HepG2 (cell line): ENCODE data around the gene JPH3. TPM values are rescaled to one million over a fixed set of nuclear protein-coding genes. Genes with fewer than 3 reads are reported as not detected.

ENCODE experiments used
- AKAP8 ChIP-seq: sonication (generic); formaldehyde crosslinking; IDR thresholded peaks from 2 replicates; pipeline ENCODE4 v1.5.1; 2020; ENCODE audit warnings: mild to moderate bottlenecking, missing genetic modification reagents
- CBX1 ChIP-seq: IDR thresholded peaks from one replicate; pipeline ENCODE4 v1.6.1; 2016; ENCODE audit warnings: antibody characterized with exemption, low read depth
- ESRRA ChIP-seq: sonication (generic); formaldehyde crosslinking; IDR thresholded peaks from 2 replicates; pipeline ENCODE4 v1.5.1; 2020; ENCODE audit warnings: mild to moderate bottlenecking, low read depth, missing genetic modification reagents
- FLYWCH1 ChIP-seq: sonication (generic); formaldehyde crosslinking; IDR thresholded peaks from 2 replicates; pipeline ENCODE4 v1.8.1; 2023; ENCODE audit warnings: mild to moderate bottlenecking, missing genetic modification reagents
- GABPB1 ChIP-seq: IDR thresholded peaks from 2 replicates; pipeline ENCODE4 v1.6.1; 2016; ENCODE audit warnings: mild to moderate bottlenecking, missing genetic modification reagents, moderate library complexity, missing compliant biosample characterization
- HNF4A ChIP-seq: sonication (generic); formaldehyde crosslinking; IDR thresholded peaks from 2 replicates; pipeline ENCODE4 v1.4.0; 2020; ENCODE audit warnings: missing genetic modification reagents
- KAT2B ChIP-seq: fragments of 150-350 bp; IDR thresholded peaks from 2 replicates; pipeline ENCODE4 v1.6.1; 2014; ENCODE audit warnings: low read depth, low read length, borderline replicate concordance
- MAFG ChIP-seq: sonication (generic); formaldehyde crosslinking; IDR thresholded peaks from 2 replicates; pipeline ENCODE4 v1.5.1; 2020; ENCODE audit warnings: mild to moderate bottlenecking, missing genetic modification reagents
- MTA3 ChIP-seq: sonication (generic); formaldehyde crosslinking; IDR thresholded peaks from 2 replicates; pipeline ENCODE4 v1.4.0; 2020; ENCODE audit warnings: missing genetic modification reagents
- MTF1 ChIP-seq: sonication (generic); formaldehyde crosslinking; IDR thresholded peaks from 2 replicates; pipeline ENCODE4 v1.5.0; 2020; ENCODE audit warnings: missing genetic modification reagents
- MTF2 ChIP-seq: sonication (generic); formaldehyde crosslinking; IDR thresholded peaks from 2 replicates; pipeline ENCODE4 v1.5.0; 2020; ENCODE audit warnings: missing genetic modification reagents, borderline replicate concordance
- NCOA1 ChIP-seq: sonication (generic); formaldehyde crosslinking; IDR thresholded peaks from 2 replicates; pipeline ENCODE4 v1.9.0; 2021; ENCODE audit warnings: missing genetic modification reagents
- SAP130 ChIP-seq: IDR thresholded peaks from 2 replicates; pipeline ENCODE4 v1.6.1; 2016; ENCODE audit warnings: low read depth
- SP4 ChIP-seq: sonication (generic); formaldehyde crosslinking; IDR thresholded peaks from 2 replicates; pipeline ENCODE4 v1.8.1; 2023; ENCODE audit warnings: mild to moderate bottlenecking, missing genetic modification reagents
- ZFP36L1 ChIP-seq: sonication (generic); formaldehyde crosslinking; IDR thresholded peaks from 2 replicates; pipeline ENCODE4 v1.8.0; 2022; ENCODE audit warnings: mild to moderate bottlenecking, missing genetic modification reagents, moderate library complexity
- ZNF335 ChIP-seq: sonication (generic); formaldehyde crosslinking; IDR thresholded peaks from 2 replicates; pipeline ENCODE4 v1.4.0; 2020; ENCODE audit warnings: missing genetic modification reagents
- ZNF501 ChIP-seq: sonication (generic); formaldehyde crosslinking; IDR thresholded peaks from 2 replicates; pipeline ENCODE4 v1.5.1; 2020; ENCODE audit warnings: mild to moderate bottlenecking, moderate library complexity, missing genetic modification reagents
- ZNF543 ChIP-seq: sonication (generic); formaldehyde crosslinking; IDR thresholded peaks from 2 replicates; pipeline ENCODE4 v1.4.0; 2020; ENCODE audit warnings: mild to moderate bottlenecking, missing genetic modification reagents
- ZNF572 ChIP-seq: sonication (generic); formaldehyde crosslinking; IDR thresholded peaks from 2 replicates; pipeline ENCODE4 v1.5.1; 2020; ENCODE audit warnings: mild to moderate bottlenecking, missing genetic modification reagents
- ZNF670 ChIP-seq: sonication (generic); formaldehyde crosslinking; IDR thresholded peaks from 2 replicates; pipeline ENCODE4 v1.8.0; 2022; ENCODE audit warnings: mild to moderate bottlenecking, missing genetic modification reagents, borderline replicate concordance
- ZNF724P ChIP-seq: sonication (generic); formaldehyde crosslinking; IDR thresholded peaks from 2 replicates; pipeline ENCODE4 v1.8.0; 2022; ENCODE audit warnings: missing genetic modification reagents, borderline replicate concordance
- ZNF766 ChIP-seq: sonication (generic); formaldehyde crosslinking; IDR thresholded peaks from 2 replicates; pipeline ENCODE4 v1.5.0; 2020; ENCODE audit warnings: missing genetic modification reagents, borderline replicate concordance
- ZNF83 ChIP-seq: sonication (generic); formaldehyde crosslinking; IDR thresholded peaks from 2 replicates; pipeline ENCODE4 v1.4.0; 2020; ENCODE audit warnings: missing genetic modification reagents, mild to moderate bottlenecking, borderline replicate concordance
- ZSCAN9 ChIP-seq: IDR thresholded peaks from 2 replicates; pipeline ENCODE4 v1.6.1; 2016; ENCODE audit warnings: borderline replicate concordance
- polyA plus RNA-seq, 8 experiments: library from polyadenylated mRNA; depleted of rRNA in 3 of 8; stranded (reverse) in 7 of 8; unstranded in 1 of 8; fragments of >200 nt; fragmentation: Illumina TruSeq in 4 of 8; extraction: Trizol in 4 of 8; gene quantifications; 2 replicates each; pipeline versions ENCODE4 v1.2.1 to v1.2.3, GENCODE V29; 2011 to 2016; ENCODE audit warnings: low read depth in 4 of 8, missing spikeins in 1 of 8, mixed read lengths in 1 of 8; ENCODE audit not compliant: insufficient read depth in 1 of 8
- total RNA-seq, 5 experiments: library from RNA; depleted of rRNA; stranded (reverse); fragments of >200 nt; fragmentation: Illumina TruSeq; extraction: Trizol; gene quantifications; 2 replicates each; pipeline ENCODE4 v1.2.3, GENCODE V29; 2016; ENCODE audit warnings: low read depth in 1 of 5
- TF ChIP-seq, protein P1 (sequence below): sonication (generic); formaldehyde crosslinking; IDR thresholded peaks from 2 replicates; pipeline ENCODE4 v1.8.1; 2022; ENCODE audit warnings: mild to moderate bottlenecking, missing genetic modification reagents
- TF ChIP-seq, protein P2 (sequence below): sonication (generic); formaldehyde crosslinking; IDR thresholded peaks from 2 replicates; pipeline ENCODE4 v1.4.0; 2020; ENCODE audit warnings: missing genetic modification reagents; ENCODE audit errors: not compliant biosample characterization
- TF ChIP-seq, protein P3 (sequence below): IDR thresholded peaks from 2 replicates; pipeline ENCODE4 v1.6.1; 2016
- TF ChIP-seq, protein P4 (sequence below): IDR thresholded peaks from 2 replicates; pipeline ENCODE4 v1.6.1; 2016

JPH3 gene
- total and polyA plus RNA-seq, 2 of the 13 experiments (the other 11 are each of a cell fraction or from before 2014, with no cell fraction given), result not detected

DNA sequence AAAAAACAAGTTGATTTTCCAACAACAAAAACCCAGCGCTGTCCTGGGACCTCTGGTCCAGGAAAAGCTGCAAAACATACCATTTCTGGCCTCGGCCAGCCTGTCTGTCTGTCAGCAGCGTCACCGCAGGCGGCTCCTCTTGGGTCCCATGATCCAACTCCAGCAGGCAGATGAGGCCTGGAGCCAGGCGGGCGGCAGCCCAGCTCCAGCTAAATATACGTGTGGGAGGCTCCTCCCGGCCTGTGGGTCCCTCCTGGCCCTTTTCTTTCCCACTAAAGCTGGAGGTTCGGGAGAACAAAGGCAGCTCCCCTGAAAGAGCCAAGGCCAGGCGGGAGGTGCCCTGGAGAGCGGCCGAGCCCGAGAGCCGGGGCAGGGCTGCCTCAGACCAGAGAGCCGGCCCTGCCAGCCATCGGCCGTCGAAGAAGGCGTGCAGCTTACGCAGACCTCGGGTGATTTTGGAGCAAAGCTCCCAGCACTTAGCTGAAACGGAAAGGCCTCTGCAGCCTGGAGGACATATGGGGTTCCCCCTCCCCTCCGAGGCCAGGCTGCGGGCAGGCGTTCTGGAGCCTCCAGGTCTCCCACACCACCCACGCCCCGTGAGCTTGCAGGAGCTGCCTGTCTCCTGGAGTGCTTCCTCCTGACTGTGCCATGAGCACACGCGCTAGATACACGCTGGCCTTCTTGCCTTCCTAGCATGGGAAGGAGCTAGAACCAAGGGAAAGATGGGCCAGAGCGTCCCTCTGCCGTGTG, 19.9 kb upstream of the JPH3 start (continued):
- TF ChIP-seq SP4 (no peak), KAT2B (no peak), MTA3 (CRISPR knock-in tag) (no peak), ZNF83 (CRISPR knock-in tag) (no peak), ZNF501 (CRISPR knock-in tag) (no peak), SAP130 (CRISPR knock-in tag) (0 out of 2 replicates have a peak, but pooled peaks have one; percentile 5), NCOA1 (CRISPR knock-in tag) (no peak), HNF4A (CRISPR knock-in tag) (no peak), ZNF543 (CRISPR knock-in tag) (no peak), ESRRA (CRISPR knock-in tag) (no peak), ZNF335 (CRISPR knock-in tag) (no peak), ZSCAN9 (CRISPR knock-in tag) (0 out of 2 replicates have a peak, but pooled peaks have one; percentile 32), ZNF670 (CRISPR knock-in tag) (no peak), MTF2 (CRISPR knock-in tag) (peak; percentile 54; the same call in 1 of the 2 replicates), GABPB1 (0 out of 2 replicates have a peak, but pooled peaks have one; percentile 23), FLYWCH1 (CRISPR knock-in tag) (no peak), ZNF766 (CRISPR knock-in tag) (no peak), MTF1 (CRISPR knock-in tag) (no peak), ZNF572 (CRISPR knock-in tag) (no peak), CBX1 (no peak), AKAP8 (CRISPR knock-in tag) (no peak), ZFP36L1 (CRISPR knock-in tag) (no peak), MAFG (no peak), ZNF724P (CRISPR knock-in tag) (no peak)
- TF ChIP-seq, protein P1, sequence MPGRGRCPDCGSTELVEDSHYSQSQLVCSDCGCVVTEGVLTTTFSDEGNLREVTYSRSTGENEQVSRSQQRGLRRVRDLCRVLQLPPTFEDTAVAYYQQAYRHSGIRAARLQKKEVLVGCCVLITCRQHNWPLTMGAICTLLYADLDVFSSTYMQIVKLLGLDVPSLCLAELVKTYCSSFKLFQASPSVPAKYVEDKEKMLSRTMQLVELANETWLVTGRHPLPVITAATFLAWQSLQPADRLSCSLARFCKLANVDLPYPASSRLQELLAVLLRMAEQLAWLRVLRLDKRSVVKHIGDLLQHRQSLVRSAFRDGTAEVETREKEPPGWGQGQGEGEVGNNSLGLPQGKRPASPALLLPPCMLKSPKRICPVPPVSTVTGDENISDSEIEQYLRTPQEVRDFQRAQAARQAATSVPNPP (CRISPR knock-in tag), result no peak
- TF ChIP-seq, protein P2, sequence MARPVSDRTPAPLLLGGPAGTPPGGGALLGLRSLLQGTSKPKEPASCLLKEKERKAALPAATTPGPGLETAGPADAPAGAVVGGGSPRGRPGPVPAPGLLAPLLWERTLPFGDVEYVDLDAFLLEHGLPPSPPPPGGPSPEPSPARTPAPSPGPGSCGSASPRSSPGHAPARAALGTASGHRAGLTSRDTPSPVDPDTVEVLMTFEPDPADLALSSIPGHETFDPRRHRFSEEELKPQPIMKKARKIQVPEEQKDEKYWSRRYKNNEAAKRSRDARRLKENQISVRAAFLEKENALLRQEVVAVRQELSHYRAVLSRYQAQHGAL (CRISPR knock-in tag), result no peak
- TF ChIP-seq, protein P3, sequence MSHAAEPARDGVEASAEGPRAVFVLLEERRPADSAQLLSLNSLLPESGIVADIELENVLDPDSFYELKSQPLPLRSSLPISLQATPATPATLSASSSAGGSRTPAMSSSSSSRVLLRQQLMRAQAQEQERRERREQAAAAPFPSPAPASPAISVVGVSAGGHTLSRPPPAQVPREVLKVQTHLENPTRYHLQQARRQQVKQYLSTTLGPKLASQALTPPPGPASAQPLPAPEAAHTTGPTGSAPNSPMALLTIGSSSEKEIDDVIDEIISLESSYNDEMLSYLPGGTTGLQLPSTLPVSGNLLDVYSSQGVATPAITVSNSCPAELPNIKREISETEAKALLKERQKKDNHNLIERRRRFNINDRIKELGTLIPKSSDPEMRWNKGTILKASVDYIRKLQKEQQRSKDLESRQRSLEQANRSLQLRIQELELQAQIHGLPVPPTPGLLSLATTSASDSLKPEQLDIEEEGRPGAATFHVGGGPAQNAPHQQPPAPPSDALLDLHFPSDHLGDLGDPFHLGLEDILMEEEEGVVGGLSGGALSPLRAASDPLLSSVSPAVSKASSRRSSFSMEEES (CRISPR knock-in tag), result no peak
- TF ChIP-seq, protein P4, sequence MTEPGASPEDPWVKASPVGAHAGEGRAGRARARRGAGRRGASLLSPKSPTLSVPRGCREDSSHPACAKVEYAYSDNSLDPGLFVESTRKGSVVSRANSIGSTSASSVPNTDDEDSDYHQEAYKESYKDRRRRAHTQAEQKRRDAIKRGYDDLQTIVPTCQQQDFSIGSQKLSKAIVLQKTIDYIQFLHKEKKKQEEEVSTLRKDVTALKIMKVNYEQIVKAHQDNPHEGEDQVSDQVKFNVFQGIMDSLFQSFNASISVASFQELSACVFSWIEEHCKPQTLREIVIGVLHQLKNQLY, result no peak
